Tibial artery (tissue), 4 donors: ENCODE results near the gene P2RX5.

Experiments used
- DNase-seq, 2 donors: peaks; one replicate each; pipeline ENCODE4 v3.0.0-alpha.2; 2019
- H3K27ac ChIP-seq, 2 donors: fragments of 200-600 bp; sonication (generic) in 1 of 2; 1 replicate in 1 of 2; 2 replicates in 1 of 2; pipeline ENCODE4 v1.5.1; 2018 to 2019; ENCODE audit warnings: mild to moderate bottlenecking in 1 of 2
- H3K27me3 ChIP-seq, 2 donors: fragments of 200-600 bp; sonication (generic) in 1 of 2; one replicate each; pipeline versions ENCODE4 v1.5.1 to v1.6.0; 2016 to 2019
- H3K36me3 ChIP-seq, 3 donors: fragments of 200-600 bp; sonication (generic) in 2 of 3; one replicate each; pipeline ENCODE4 v1.5.1; 2016 to 2019; ENCODE audit warnings: mild to moderate bottlenecking in 2 of 3
- H3K4me1 ChIP-seq, 4 donors: fragments of 200-600 bp; sonication (generic) in 2 of 4; 1 replicate in 3 of 4; 2 replicates in 1 of 4; pipeline ENCODE4 v1.5.1; 2016 to 2019
- H3K4me3 ChIP-seq, 2 donors: fragments of 200-600 bp; sonication (generic) in 1 of 2; 1 replicate in 1 of 2; 2 replicates in 1 of 2; pipeline ENCODE4 v1.5.1; 2018 to 2019; ENCODE audit warnings: mild to moderate bottlenecking in 2 of 2
- H3K9me3 ChIP-seq, 3 donors: fragments of 200-600 bp; sonication (generic) in 1 of 3; one replicate each; pipeline ENCODE4 v1.5.1; 2016 to 2019
- intact Hi-C: fragments of 100-400 bp; cut with DNase I; formaldehyde crosslinking; loops from one replicate; pipeline ENCODE4 v1.15.0; 2023; ENCODE audit warnings: low total_unique reads
- TF ChIP-seq, protein P1 (sequence below), 2 experiments: fragments of 200-600 bp in 1 of 2; fragments of 450-650 bp in 1 of 2; IDR thresholded peaks; one replicate each; pipeline ENCODE4 v1.5.1; 2017 to 2019; ENCODE audit warnings: antibody characterized with exemption in 2 of 2, mild to moderate bottlenecking in 1 of 2, moderate library complexity in 1 of 2

P2RX5 gene

DNA sequence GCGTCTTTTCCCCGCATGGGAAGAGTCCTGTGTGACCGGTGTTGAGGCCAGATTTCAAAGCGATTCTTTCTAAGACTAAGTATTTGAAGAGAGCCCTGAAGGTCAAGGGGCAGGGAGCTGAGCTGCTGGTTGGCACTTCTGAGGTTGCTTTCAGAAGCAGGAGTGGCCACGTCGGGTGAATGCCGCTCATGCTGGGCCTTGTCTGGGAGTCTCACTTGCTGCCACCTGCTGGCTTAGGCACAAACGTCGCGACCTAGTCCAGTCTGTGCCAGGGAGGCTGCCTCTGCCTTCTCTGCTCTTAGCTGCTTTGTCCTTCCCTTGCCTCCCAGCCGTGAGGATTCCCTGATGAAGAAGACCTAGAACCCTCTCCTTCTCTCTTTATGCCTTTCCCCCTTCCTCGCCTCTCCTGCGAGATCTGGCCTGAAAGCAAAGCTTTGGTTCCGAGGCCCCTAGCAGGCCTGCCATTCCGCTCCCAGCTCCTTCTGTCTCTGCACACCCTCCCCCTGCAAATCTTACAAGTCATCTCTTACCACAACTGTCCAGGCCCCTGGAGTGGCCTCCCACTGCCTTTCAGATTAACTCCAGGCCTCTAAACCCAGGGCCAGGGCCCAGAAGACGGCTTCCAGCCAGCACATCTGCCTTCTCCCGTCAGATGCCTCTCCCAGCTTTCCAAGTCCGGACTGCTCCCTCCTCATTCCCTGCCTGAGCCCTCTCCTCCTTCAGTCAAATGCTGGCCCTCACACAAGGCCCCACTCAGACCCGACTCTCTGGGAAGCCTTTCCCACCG is 48.0 kb downstream of the P2RX5 start:
- Histone ChIP-seq H3K27me3 (no peaks in the 10 kb centered on the region), H3K4me1 (no peaks in the 10 kb centered on the region), H3K27ac (no peak overlapping the region), H3K36me3 (peaks cover 14 to 69% (median 18%) of the 10 kb centered on the region in 3 donors), H3K9me3 (no peaks in the 10 kb centered on the region), H3K4me3 (no peak overlapping the region)
- DNase-seq, result no peak
- intact Hi-C loops, result no loop called here
- TF ChIP-seq, protein P1, sequence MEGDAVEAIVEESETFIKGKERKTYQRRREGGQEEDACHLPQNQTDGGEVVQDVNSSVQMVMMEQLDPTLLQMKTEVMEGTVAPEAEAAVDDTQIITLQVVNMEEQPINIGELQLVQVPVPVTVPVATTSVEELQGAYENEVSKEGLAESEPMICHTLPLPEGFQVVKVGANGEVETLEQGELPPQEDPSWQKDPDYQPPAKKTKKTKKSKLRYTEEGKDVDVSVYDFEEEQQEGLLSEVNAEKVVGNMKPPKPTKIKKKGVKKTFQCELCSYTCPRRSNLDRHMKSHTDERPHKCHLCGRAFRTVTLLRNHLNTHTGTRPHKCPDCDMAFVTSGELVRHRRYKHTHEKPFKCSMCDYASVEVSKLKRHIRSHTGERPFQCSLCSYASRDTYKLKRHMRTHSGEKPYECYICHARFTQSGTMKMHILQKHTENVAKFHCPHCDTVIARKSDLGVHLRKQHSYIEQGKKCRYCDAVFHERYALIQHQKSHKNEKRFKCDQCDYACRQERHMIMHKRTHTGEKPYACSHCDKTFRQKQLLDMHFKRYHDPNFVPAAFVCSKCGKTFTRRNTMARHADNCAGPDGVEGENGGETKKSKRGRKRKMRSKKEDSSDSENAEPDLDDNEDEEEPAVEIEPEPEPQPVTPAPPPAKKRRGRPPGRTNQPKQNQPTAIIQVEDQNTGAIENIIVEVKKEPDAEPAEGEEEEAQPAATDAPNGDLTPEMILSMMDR (IDR thresholded peaks at IDR 0.05), result no peak

DNA sequence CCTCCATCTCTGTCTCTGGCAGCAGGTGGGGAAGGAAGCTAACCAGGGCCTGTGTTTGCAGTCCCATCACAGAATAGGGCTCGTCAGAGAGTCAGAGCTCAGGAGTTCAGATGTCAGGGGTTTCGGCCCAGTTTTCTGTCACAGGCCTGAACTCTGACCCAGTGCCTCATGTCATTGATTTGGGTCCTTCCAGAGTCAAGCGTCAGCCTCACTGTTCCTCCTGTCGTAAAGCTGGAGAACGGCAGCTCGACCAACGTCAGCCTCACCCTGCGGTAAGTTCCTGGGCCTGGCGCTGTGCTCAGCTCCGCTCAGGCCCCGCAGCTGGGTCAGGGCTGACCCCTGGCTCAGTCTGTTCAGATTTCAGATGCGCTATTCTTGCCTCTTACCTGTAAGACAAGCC is 48.7 kb downstream of the P2RX5 start:
- intact Hi-C loops, result no loop called here
- no peak overlapping the region for H3K27ac ChIP-seq
- peaks cover 14 to 75% (median 18%) of the 10 kb centered on the region in 3 donors for H3K36me3 ChIP-seq
- H3K4me1 ChIP-seq, result no peaks in the 10 kb centered on the region
- TF ChIP-seq, protein P1 (IDR thresholded peaks at IDR 0.05), result no peak
- no peaks in the 10 kb centered on the region for H3K27me3 ChIP-seq
- H3K9me3 ChIP-seq, result no peaks in the 10 kb centered on the region
- no peak for DNase-seq
- no peak overlapping the region for H3K4me3 ChIP-seq

DNA sequence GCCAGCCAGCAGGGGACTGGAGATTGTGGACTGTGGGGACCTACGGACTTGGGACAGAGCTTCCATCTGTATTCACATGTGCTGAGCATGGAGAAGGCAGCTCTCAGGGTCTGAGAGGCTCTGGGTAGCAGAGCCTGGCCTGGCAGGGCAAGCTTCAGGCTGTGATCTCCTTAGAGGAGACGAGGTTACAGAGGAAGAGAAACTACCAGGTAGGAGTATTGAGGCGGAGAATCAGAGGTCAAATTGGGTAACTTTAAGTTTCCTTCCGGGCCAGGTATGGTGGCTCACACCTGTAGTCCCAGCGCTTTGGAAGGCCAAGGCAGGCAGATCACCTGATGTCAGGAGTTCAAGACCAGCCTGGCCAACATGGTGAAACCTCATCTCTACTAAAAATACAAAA is 50.6 kb downstream of the P2RX5 start:
- no peaks in the 10 kb centered on the region for H3K9me3 ChIP-seq
- intact Hi-C loops, result no loop called here
- no peak for DNase-seq
- peaks cover 14 to 82% (median 18%) of the 10 kb centered on the region in 3 donors for H3K36me3 ChIP-seq
- no peaks in the 10 kb centered on the region for H3K4me1 ChIP-seq
- no peak overlapping the region for H3K4me3 ChIP-seq
- no peak overlapping the region for H3K27ac ChIP-seq
- H3K27me3 ChIP-seq, result no peaks in the 10 kb centered on the region
- TF ChIP-seq, protein P1 (IDR thresholded peaks at IDR 0.05), result no peak

DNA sequence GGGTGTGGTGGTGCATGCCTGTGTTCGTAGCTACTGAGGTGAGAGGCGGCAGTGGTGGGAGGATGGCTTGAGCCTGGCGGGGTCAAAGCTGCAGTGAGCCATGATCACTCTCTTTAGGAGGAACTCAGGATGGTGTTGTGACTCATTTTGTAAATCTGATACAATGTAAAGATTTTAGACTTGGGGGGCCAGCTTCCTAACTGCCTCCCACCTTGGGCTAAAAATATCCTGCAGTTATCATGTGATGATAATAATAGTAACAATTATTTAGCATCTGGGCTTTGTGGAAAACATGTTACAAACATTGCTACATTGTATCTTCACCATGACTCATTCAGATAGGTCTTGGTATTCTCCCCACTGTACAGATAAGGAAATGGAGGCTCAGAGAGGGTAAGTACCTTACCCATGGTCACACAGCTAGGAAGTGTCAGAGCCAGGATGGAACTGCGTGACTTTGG is 52.0 kb downstream of the P2RX5 start:
- no peaks in the 10 kb centered on the region for H3K4me1 ChIP-seq
- no peaks in the 10 kb centered on the region for H3K27me3 ChIP-seq
- peaks cover 10 to 72% (median 14%) of the 10 kb centered on the region in 3 donors for H3K36me3 ChIP-seq
- DNase-seq, result no peak
- no peak overlapping the region for H3K4me3 ChIP-seq
- no peak overlapping the region for H3K27ac ChIP-seq
- intact Hi-C loops, result no loop called here
- TF ChIP-seq, protein P1 (IDR thresholded peaks at IDR 0.05), result no peak
- H3K9me3 ChIP-seq, result no peaks in the 10 kb centered on the region

DNA sequence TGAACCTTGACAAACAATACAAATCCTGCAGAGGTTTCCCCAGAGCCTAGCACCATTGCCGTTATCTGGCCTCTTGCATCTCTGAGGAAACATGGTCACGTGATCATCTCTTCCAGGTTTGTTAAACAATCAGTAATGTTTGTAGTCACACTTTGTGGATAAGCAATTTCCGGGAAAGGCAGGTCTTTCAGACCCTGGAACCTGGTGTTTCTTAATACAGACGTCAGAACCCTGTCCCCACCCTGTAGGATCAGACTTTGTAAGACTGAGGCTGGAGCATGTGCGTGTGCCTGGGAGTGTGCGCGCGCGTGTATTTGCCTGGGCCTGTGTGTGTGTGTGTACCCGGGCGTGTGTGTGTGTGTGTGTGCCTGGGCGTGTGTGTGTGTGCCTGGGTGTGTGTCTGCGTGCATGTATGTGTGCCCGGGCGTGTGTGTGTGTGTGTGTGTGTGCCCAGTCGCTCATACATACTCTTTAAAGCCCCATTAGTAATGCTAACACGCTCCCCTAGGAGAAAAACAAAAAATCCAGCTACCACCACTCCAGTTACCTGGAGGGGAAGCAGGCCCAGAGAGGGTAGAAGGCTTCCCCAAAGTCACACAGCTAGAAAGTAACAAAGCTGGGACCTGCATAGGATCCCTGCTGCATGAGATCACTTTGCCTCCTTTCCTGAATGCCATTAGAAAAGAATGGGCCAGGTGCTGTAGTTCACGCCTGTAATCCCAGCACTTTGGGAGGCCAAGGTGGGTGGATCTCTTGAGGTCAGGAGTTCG is 54.1 kb downstream of the P2RX5 start:
- Histone ChIP-seq H3K9me3 (no peaks in the 10 kb centered on the region), H3K27me3 (no peaks in the 10 kb centered on the region), H3K27ac (no peak overlapping the region), H3K4me1 (peaks cover 0 to 11% (median 9%) of the 10 kb centered on the region in 4 donors), H3K4me3 (no peak overlapping the region), H3K36me3 (peaks cover 0 to 52% (median 14%) of the 10 kb centered on the region in 3 donors)
- no peak for DNase-seq
- intact Hi-C loops, result no loop called here
- TF ChIP-seq, protein P1 (IDR thresholded peaks at IDR 0.05), result no peak
